Epithelial cell of esophagus (primary cell): ENCODE measurements around the gene PIK3R5.

ENCODE experiments used
- DNase-seq: peaks from one replicate; pipeline ENCODE4 v3.0.0; 2010; ENCODE audit warnings: low read depth
- H3K4me3 ChIP-seq: 2 replicates; pipeline ENCODE4 v1.5.1; 2011; ENCODE audit warnings: mild to moderate bottlenecking, low read length, control low read depth
- CTCF ChIP-seq: IDR thresholded peaks from 2 replicates; pipeline ENCODE4 v1.5.1; 2011; ENCODE audit warnings: low read depth, mild to moderate bottlenecking, low read length, control low read depth, inconsistent platforms; ENCODE audit not compliant: insufficient read depth; ENCODE audit errors: missing control alignments

Gene PIK3R5

DNA sequence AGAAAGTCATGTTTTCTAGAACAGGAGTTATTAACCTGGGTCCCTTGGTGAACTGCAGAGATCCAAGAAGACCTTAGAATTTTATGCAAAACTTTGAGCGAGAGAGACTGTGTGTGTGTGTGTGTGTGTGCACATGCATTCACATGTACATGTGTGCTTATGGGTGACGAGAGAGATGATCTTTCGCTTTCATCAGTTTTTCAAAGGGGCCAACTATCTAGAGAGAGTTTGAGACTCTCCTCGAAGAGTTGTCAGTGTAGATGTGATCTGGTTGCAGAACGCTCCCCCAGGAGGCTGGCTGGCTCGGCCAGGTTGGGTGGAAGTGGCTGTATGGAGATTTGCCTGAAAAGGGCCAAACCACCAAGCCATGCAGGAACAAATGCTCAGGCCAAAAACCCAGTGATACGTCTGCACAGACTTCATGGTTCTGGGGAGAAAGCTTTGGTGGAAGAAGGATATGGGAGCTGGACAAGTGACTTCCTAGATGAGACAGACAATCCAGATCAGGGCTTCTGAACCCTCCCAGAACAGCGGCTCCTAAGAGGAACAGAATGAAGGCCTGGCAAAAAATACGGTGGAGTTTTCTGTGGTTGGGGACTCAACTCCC is 6.1 kb downstream of the PIK3R5 start:
- DNase-seq = no peak
- H3K4me3 ChIP-seq = no peak overlapping the region
- no peak for TF ChIP-seq CTCF

DNA sequence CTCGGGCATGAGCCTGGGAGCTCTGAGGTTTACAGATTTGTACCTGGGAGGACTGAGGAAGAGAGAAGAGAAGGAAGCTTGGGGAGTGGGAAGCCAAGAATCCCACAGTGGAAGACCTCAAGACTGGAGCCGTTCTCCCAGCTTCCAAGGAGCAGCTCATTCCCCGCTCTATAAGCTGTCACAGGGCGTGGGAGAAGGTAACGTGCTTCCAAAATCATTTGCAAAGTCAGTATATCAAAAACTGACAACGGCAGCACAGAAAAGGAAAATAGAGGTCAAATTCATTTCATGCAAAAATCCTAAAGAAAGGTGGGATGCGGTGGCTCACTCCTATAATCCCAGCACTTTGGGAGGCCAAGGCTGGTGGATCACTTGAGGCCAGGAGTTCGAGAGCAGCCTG is 7.8 kb downstream of the PIK3R5 start:
- TF ChIP-seq CTCF = no peak
- no peak overlapping the region for H3K4me3 ChIP-seq
- no peak for DNase-seq

DNA sequence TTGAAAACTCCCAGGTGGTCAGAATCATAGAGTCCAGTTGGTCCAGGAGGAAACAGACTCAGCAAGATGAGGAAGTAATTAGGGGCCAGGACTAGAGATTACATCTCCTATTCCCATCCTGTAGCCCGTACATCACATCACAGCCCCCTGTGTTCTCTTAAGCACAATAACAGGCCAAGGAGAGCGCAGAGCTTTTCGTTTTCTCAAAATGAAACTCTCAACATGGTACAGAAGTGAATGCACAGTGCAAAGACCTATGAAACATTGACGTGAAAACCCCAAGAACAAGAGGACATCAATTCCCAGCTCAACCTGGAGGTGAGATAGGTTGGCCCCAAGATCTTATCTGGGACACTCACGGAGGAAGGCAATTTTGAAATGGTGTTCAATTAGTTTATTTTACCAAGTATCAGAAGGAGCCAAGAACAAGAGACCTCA is 9.0 kb downstream of the PIK3R5 start:
- no peak overlapping the region for H3K4me3 ChIP-seq
- no peak for DNase-seq
- no peak for TF ChIP-seq CTCF

- no peak overlapping the region for H3K4me3 ChIP-seq
Measured at GRCh38 chr17:8955021-8955959, 10.2 kb downstream of the PIK3R5 start.

GRCh38 chr17:8954339-8954738 is 11.2 kb downstream of the PIK3R5 start:
- no peak for DNase-seq
- H3K4me3 ChIP-seq = no peak overlapping the region
- TF ChIP-seq CTCF = no peak

More at GRCh38 chr17:8955021-8955959, 10.2 kb downstream of the PIK3R5 start:
- DNase-seq = no peak
- TF ChIP-seq CTCF = no peak

- DNase-seq = no peak
- H3K4me3 ChIP-seq = no peak overlapping the region
- no peak for TF ChIP-seq CTCF
Measured at GRCh38 chr17:8953156-8953885, 12.2 kb downstream of the PIK3R5 start.
